ENCODE measurements around the gene ARMC5.
"Not testable (repeated sequence)": the region's sequence is repeated elsewhere in the genome, so short reads cannot be mapped to it uniquely, and the experiment has no call there.

Gene ARMC5

GRCh38 chr16:31435341-31436220, 23.7 kb upstream of the ARMC5 start:
- no peak for DNase-seq (ENCODE audit: low read depth, low spot score)

GRCh38 chr16:31436221-31437045, 22.9 kb upstream of the ARMC5 start:
- no peak for DNase-seq (ENCODE audit: low read depth, low spot score)

GRCh38 chr16:31438414-31438813, 20.9 kb upstream of the ARMC5 start:
- DNase-seq (ENCODE audit: low read depth, low spot score): no peak

- not testable (repeated sequence) for DNase-seq (ENCODE audit: low read depth, low spot score)
Measured at GRCh38 chr16:31439023-31439422, 20.3 kb upstream of the ARMC5 start.

- DNase-seq (ENCODE audit: low read depth, low spot score): no peak
Measured at GRCh38 chr16:31439519-31439918, 19.8 kb upstream of the ARMC5 start.

- no peak for DNase-seq (ENCODE audit: low read depth, low spot score)
Measured at GRCh38 chr16:31440516-31441184, 18.7 kb upstream of the ARMC5 start.

GRCh38 chr16:31441956-31442355, 17.3 kb upstream of the ARMC5 start:
- no peak for DNase-seq (ENCODE audit: low read depth, low spot score)

GRCh38 chr16:31445931-31446330, 13.4 kb upstream of the ARMC5 start:
- not testable (repeated sequence) for DNase-seq (ENCODE audit: low read depth, low spot score)

GRCh38 chr16:31451201-31451600, 8.1 kb upstream of the ARMC5 start:
- DNase-seq (ENCODE audit: low read depth, low spot score): no peak

- DNase-seq (ENCODE audit: low read depth, low spot score): no peak
Measured at GRCh38 chr16:31451681-31452351, 7.5 kb upstream of the ARMC5 start.

GRCh38 chr16:31452631-31453106, 6.6 kb upstream of the ARMC5 start:
- no peak for DNase-seq (ENCODE audit: low read depth, low spot score)

- no peak for DNase-seq (ENCODE audit: low read depth, low spot score)
Measured at GRCh38 chr16:31453255-31454204, 5.8 kb upstream of the ARMC5 start.

GRCh38 chr16:31455601-31456314, 3.5 kb upstream of the ARMC5 start:
- no peak for DNase-seq (ENCODE audit: low read depth, low spot score)

GRCh38 chr16:31456988-31457360, 2.3 kb upstream of the ARMC5 start:
- no peak for DNase-seq (ENCODE audit: low read depth, low spot score)

- no peak for DNase-seq (ENCODE audit: low read depth, low spot score)
Measured at GRCh38 chr16:31458073-31458843, 1.0 kb upstream of the ARMC5 start.

GRCh38 chr16:31459687-31460581, 633 bp downstream of the ARMC5 start:
- peak; percentile 88 for DNase-seq (ENCODE audit: low read depth, low spot score)

- DNase-seq (ENCODE audit: low read depth, low spot score): no peak
Measured at GRCh38 chr16:31460582-31461002, 1.3 kb downstream of the ARMC5 start.
